HG02884 (cell line): ENCODE results near the gene SESN3.
A peak's percentile ranks its signal among the peaks of the same experiment; 100 is the strongest.
"Not testable (repeated sequence)": the region's sequence is repeated elsewhere in the genome, so short reads cannot be mapped to it uniquely, and the experiment has no call there.

ENCODE experiments used
- ATAC-seq: cut with Tn5 transposase; IDR thresholded peaks from one replicate; pipeline ENCODE4 v1.9.1; 2021; ENCODE audit warnings: mild to moderate bottlenecking, moderate library complexity; ENCODE audit not compliant: unreplicated experiment

SESN3 gene

GRCh38 chr11:95153857-95154246 is 77.2 kb downstream of the SESN3 start:
- no peak for ATAC-seq

GRCh38 chr11:95152876-95153856 is 77.8 kb downstream of the SESN3 start:
- no peak for ATAC-seq

- peak; percentile 74 for ATAC-seq
Measured at GRCh38 chr11:95150956-95151684, 79.9 kb downstream of the SESN3 start.

GRCh38 chr11:95149651-95150364 is 81.2 kb downstream of the SESN3 start:
- no peak for ATAC-seq

GRCh38 chr11:95148938-95149337 is 82.1 kb downstream of the SESN3 start:
- no peak for ATAC-seq

- no peak for ATAC-seq
Measured at GRCh38 chr11:95148406-95148805, 82.6 kb downstream of the SESN3 start.

- ATAC-seq: no peak
Measured at GRCh38 chr11:95147364-95147905, 83.6 kb downstream of the SESN3 start.

- no peak for ATAC-seq
Measured at GRCh38 chr11:95145430-95146060, 85.5 kb downstream of the SESN3 start.

- no peak for ATAC-seq
Measured at GRCh38 chr11:95144313-95145235, 86.4 kb downstream of the SESN3 start.

GRCh38 chr11:95143106-95143681 is 87.8 kb downstream of the SESN3 start:
- ATAC-seq: no peak

- no peak for ATAC-seq
Measured at GRCh38 chr11:95142431-95142830, 88.6 kb downstream of the SESN3 start.

- ATAC-seq: no peak
Measured at GRCh38 chr11:95140397-95141033, 90.5 kb downstream of the SESN3 start.

GRCh38 chr11:95138448-95138847 is 92.6 kb downstream of the SESN3 start:
- ATAC-seq: peak; percentile 94

- ATAC-seq: no peak
Measured at GRCh38 chr11:95137299-95137698, 93.7 kb downstream of the SESN3 start.

- not testable (repeated sequence) for ATAC-seq
Measured at GRCh38 chr11:95136747-95137146, 94.3 kb downstream of the SESN3 start.

GRCh38 chr11:95135880-95136279 is 95.1 kb downstream of the SESN3 start:
- ATAC-seq: no peak

- ATAC-seq: no peak
Measured at GRCh38 chr11:95135155-95135554, 95.8 kb downstream of the SESN3 start.

GRCh38 chr11:95134491-95134890 is 96.5 kb downstream of the SESN3 start:
- no peak for ATAC-seq

GRCh38 chr11:95132956-95133355 is 98.0 kb downstream of the SESN3 start:
- ATAC-seq: no peak
